GM18868 (cell line): ENCODE data around the gene ZNF276.
"Not testable (repeated sequence)": the region's sequence is repeated elsewhere in the genome, so short reads cannot be mapped to it uniquely, and the experiment has no call there.

Experiments
- ATAC-seq: cut with Tn5 transposase; IDR thresholded peaks from one replicate; pipeline ENCODE4 v1.9.1; 2021; ENCODE audit warnings: mild to moderate bottlenecking, moderate library complexity; ENCODE audit not compliant: unreplicated experiment

Gene ZNF276

DNA sequence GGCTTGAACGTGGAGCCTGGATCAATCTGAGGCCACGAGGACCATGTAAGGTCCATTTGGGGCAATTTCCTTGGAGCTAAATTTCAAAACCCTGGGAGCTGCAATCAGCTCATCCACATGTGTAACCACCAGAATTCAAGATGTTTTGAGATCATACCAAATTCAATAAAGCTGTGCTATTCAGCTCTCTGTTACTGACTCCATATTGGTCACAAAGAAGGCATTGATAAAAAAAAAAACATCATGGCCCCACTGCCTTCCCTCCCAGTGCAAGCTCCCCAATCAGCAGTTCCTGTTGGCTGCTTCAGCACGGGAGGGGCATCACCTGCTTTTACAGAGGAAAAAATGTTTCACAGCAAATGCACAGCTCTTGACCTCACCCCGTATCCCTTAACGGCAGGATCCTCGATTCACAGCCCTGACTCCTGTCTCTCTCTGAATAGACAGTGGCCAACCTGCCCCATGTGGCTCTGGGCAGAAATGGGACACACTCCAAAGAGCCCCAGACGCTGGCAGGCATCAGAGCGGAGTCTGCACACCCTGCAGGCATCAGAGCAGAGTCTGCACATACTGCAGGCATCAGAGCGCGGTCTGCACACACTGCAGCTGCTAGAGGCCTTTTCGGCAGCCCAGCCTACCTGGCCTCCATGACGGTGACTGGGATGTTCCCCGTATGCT, 58.0 kb downstream of the ZNF276 start:
- no peak for ATAC-seq

DNA sequence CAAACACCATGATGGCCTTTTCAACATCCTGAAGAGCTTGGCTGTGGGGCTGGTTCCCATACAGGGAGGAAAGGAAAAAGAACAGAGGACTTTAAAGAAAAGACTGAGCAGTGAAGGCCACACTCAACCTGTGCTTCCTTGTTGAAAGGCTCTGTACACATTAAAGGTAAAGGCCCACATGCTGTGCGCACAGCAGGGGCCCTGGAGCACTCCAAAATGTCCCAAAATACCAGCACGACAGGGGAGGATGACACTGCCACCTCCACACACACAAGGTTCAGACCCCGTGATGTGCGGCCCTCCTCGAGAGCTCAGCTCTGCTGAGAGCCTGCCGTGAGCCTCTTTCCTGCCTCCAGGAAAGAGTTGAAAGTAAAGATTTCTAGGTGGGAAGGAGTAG, 58.6 kb downstream of the ZNF276 start:
- no peak for ATAC-seq

DNA sequence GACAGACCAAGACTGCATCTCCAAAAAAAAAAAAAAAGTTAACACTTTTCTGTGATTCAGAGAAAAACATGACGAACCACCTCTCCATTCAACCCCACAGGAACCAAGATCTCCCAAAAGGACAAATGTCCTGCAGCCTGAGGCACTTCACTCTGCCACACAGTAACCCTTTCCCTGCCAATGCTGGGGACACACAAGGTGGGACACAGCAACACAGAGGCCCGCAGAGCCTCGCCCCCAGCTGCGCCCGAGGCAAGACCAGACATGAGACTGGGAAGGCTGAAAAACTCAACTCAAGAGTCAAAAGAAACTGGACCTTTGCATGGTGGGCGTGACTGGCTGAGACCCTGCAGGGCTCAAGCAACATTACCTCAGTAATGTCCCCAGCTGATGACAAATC, 61.2 kb downstream of the ZNF276 start:
- ATAC-seq, result no peak

DNA sequence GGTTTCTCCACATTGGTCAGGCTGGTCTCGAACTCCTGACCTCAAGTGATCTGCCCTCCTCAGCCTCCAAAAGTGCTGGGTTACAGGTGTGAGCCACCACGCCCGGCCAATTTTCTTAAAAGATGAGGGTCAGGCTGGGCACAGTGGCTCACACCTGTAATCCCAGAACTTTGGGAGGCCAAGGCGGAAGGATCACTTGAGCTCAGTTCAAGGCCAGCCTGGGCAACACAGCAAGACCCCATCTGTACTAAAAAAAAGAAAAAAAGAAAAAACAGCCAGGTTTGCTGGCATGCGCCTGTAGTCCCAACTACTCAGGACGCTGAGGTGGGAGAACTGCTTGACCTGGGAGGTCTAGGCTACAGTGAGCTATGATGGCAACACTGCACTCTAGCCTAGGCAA, 62.6 kb downstream of the ZNF276 start:
- not testable (repeated sequence) for ATAC-seq

DNA sequence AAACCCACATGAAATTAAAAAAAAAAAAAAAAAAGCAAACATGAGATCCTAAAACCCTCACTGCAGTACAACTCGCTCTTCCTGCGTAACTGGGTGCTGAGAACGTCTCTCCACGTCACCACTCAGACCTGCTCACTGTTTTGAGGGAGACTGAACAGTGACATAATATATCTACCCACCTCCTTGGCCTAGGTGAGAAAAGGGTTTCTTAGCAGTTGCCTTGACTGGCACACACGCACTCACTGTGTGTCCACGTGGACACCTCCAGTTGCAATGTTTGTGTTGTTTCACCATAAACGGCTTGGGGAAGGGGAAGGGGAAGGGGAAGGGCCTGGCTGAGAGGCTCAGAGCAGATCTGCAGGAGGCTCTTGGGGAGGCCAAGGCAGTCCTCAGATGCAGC, 63.1 kb downstream of the ZNF276 start:
- ATAC-seq, result no peak

DNA sequence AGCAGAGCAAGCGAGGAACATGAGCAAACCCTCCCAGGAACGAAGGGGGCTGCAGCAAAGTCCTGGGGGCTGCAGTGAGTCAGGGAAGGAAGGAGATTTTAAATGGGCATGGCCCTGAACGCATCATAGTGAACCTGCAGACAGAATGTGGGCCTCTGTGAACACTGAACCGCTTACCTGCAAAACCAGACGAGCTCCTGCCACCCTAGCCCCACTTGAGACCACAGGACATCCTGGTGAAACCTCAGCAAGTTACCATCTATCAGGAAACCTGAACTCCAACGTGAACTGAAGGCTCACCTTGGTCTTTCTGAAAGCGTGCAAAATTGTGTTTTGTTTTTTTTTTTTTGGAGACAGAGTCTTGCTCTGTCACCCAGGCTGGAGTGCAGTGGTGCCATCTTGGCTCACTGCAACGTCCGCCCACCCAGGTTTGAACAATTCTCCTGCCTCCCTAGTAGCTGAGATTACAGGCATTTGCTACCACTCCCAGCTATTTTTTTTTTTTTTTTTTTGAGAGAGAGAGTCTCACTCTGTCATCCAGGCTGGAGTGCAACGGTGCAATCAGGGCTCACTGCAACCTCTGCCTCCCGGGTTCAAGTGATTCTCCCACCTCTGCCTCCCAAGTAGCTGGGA, 64.3 kb downstream of the ZNF276 start:
- no peak for ATAC-seq

DNA sequence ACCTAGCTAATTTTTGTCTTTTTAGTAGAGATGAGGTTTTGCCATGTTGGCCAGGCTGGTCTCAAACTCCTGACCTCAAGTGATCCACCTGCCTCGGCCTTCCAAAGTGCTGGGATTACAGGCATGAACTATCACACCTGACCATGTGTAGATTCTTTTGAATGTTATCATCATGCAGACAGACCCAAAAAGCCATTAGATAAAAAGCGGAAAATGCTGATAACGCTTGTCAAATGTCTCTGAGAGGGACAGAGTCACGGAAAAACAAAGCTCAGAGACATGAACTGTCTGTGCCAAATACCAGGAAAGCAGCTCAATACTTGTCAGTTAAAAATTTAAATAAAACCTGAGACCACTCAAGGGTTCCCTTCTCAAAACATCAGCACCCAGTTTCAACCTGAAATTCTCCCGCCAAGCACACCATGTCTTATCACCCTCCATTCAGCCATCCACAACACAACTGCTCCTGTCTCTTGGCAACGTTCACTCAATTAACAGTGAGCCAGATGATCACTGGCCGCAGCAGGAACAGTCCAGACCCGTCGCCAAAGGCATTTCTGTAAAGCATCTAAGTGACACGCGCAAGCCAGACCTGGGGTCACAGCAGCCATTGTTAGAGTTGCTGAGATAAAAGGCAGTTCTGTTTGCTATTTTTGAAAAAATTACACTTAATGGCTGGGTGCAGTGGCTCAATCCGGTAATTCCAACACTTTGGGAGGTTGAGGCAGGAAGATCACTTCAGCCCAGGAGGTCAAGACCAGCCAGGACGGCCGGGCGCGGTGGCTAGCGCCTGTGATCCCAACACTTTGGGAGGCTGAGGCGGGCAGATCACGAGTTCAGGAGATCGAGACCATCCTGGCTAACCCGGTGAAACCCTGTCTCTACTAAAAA, 65.4 kb downstream of the ZNF276 start:
- ATAC-seq, result no peak

DNA sequence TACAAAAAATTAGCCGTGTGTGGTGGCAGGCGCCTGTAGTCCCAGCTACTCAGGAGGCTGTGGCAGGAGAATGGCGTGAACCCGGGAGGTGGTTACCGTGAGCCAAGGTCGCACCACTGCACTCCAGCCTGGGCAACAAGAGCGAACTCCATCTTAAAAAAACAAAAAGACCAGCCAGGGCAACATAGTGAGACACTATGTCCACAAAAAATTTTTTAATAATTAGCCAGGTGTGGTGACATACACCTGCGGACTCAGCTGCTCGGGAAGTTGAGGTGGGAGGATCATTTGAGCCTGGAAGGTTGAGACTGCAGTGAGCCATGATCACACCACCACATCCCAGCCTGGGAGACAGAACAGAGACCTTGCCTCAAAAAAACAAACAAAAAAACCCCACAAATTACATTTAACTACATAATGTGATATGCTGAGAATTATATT, 66.0 kb downstream of the ZNF276 start:
- ATAC-seq, result no peak
